ENCODE results near the gene GPT2.
"Not testable (repeated sequence)": the region's sequence is repeated elsewhere in the genome, so short reads cannot be mapped to it uniquely, and the experiment has no call there.

Gene GPT2

GRCh38 chr16:46862555-46863447 lies 21.4 kb upstream of the GPT2 start:
- DNase-seq (ENCODE audit: low read depth): no peak

GRCh38 chr16:46866286-46866685 lies 17.9 kb upstream of the GPT2 start:
- no peak for DNase-seq (ENCODE audit: low read depth)

GRCh38 chr16:46867486-46867885 lies 16.7 kb upstream of the GPT2 start:
- DNase-seq (ENCODE audit: low read depth): not testable (repeated sequence)

- DNase-seq (ENCODE audit: low read depth): not testable (repeated sequence)
These were observed 15.3 kb upstream of the GPT2 start for GRCh38 chr16:46868891-46869290.

GRCh38 chr16:46871597-46871996 lies 12.6 kb upstream of the GPT2 start:
- DNase-seq (ENCODE audit: low read depth): no peak

- no peak for DNase-seq (ENCODE audit: low read depth)
These were observed 11.0 kb upstream of the GPT2 start for GRCh38 chr16:46873201-46873600.

GRCh38 chr16:46875243-46875642 lies 8.9 kb upstream of the GPT2 start:
- no peak for DNase-seq (ENCODE audit: low read depth)

GRCh38 chr16:46882304-46882939 lies 1.7 kb upstream of the GPT2 start:
- no peak for DNase-seq (ENCODE audit: low read depth)

GRCh38 chr16:46882940-46883307 lies 1.2 kb upstream of the GPT2 start:
- no peak for DNase-seq (ENCODE audit: low read depth)

- no peak for DNase-seq (ENCODE audit: low read depth)
These were observed 841 bp upstream of the GPT2 start for GRCh38 chr16:46883353-46883689.

- DNase-seq (ENCODE audit: low read depth): no peak
These were observed 541 bp downstream of the GPT2 start for GRCh38 chr16:46884513-46885293.

GRCh38 chr16:46885960-46886763 lies 2.0 kb downstream of the GPT2 start:
- no peak for DNase-seq (ENCODE audit: low read depth)

- DNase-seq (ENCODE audit: low read depth): no peak
These were observed 2.8 kb downstream of the GPT2 start for GRCh38 chr16:46886764-46887523.

GRCh38 chr16:46887524-46887854 lies 3.3 kb downstream of the GPT2 start:
- DNase-seq (ENCODE audit: low read depth): no peak

GRCh38 chr16:46889245-46889941 lies 5.2 kb downstream of the GPT2 start:
- DNase-seq (ENCODE audit: low read depth): no peak

- no peak for DNase-seq (ENCODE audit: low read depth)
These were observed 5.8 kb downstream of the GPT2 start for GRCh38 chr16:46889942-46890300.

- DNase-seq (ENCODE audit: low read depth): no peak
These were observed 7.7 kb downstream of the GPT2 start for GRCh38 chr16:46891910-46892309.

- no peak for DNase-seq (ENCODE audit: low read depth)
These were observed 10.0 kb downstream of the GPT2 start for GRCh38 chr16:46894036-46894672.

GRCh38 chr16:46895399-46896313 lies 11.5 kb downstream of the GPT2 start:
- DNase-seq (ENCODE audit: low read depth): no peak

Data from stimulated activated CD4-positive, alpha-beta T cell treated with anti-CD3 and anti-CD28 coated beads, Interleukin-2, amount 100 ng/mL, for 4 hours (primary cell).